GM15510 (cell line): Measurements from ENCODE around the gene SAMD5.

Experiments used
- POLR2A ChIP-seq: IDR thresholded peaks from 3 replicates; pipeline ENCODE4 v1.6.1; 2011; ENCODE audit warnings: borderline replicate concordance; ENCODE audit not compliant: insufficient read length; ENCODE audit errors: extremely low read depth

SAMD5 gene

GRCh38 chr6:147514831-147515230 is 6.3 kb downstream of the SAMD5 start:
- no peak for TF ChIP-seq POLR2A

DNA sequence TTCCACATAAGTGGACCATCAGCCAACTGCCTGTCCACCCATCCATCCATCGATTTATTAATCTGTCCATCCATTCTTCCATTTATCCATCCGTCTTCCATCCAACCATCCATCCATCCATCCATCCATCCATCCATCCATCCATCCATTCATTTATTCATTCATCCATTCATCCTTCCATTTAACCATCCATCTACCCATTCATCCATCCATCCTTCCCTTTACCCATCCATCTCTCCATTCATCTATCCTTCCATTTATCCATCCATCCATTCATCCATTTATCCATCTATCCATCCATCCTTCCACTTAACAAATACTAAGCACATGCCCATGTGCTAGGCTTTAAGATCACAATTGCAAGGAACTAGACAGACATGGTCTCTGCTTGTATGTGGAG is 6.8 kb downstream of the SAMD5 start:
- TF ChIP-seq POLR2A: no peak

DNA sequence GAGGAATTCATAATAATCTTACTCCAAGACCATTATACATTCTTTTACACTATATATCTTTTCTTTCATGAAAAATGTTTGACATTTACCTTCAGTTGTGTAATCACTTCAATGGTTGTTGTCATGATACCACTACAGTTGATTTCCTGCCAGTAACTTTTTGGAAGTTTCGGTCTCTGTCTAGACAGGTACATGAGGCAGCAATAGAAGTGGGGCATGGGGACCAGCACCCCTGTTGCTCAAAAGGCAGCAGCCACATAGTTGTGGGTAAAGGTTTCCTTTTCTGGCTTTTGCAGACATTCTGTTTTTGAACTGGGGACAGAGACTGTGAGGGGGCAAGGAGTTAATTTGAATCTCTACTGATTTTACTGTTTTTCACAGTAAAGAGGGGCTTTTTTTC is 14.1 kb downstream of the SAMD5 start:
- TF ChIP-seq POLR2A: no peak

DNA sequence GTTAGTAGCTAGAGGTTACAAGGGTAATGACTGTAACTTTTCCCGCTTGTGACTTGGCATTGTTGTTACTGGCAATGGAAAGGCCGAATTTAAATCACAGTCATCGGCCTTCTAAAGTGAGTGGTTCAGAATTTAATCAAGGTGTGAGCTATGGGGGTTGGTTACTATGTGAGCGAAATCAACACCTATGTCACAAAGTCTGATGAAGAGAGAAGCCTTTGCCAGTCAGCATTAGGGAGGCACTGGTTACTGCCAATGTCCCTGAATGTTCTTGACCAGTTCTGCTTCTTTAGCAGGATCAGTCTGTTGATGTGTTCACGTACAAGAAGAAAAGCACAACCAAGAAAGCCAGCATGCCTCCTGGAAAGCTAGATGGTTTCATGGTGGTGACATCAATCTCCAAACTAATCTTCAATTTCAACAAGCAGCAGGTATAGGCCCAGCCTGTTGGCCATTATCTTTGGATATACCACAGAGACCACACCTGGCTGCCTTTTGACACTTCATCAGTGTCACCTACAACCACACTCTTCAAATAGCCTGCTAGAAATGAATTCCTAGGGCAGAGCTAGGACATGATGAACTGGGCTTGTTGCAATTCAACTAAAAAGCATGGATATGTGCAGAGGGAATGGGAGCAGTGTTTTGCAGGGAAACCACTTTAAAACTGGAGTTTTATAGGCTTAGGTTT is 17.2 kb downstream of the SAMD5 start:
- TF ChIP-seq POLR2A: no peak

- no peak for TF ChIP-seq POLR2A
These were observed 18.7 kb downstream of the SAMD5 start for GRCh38 chr6:147527197-147527596.

GRCh38 chr6:147528511-147529145 is 20.1 kb downstream of the SAMD5 start:
- no peak for TF ChIP-seq POLR2A

DNA sequence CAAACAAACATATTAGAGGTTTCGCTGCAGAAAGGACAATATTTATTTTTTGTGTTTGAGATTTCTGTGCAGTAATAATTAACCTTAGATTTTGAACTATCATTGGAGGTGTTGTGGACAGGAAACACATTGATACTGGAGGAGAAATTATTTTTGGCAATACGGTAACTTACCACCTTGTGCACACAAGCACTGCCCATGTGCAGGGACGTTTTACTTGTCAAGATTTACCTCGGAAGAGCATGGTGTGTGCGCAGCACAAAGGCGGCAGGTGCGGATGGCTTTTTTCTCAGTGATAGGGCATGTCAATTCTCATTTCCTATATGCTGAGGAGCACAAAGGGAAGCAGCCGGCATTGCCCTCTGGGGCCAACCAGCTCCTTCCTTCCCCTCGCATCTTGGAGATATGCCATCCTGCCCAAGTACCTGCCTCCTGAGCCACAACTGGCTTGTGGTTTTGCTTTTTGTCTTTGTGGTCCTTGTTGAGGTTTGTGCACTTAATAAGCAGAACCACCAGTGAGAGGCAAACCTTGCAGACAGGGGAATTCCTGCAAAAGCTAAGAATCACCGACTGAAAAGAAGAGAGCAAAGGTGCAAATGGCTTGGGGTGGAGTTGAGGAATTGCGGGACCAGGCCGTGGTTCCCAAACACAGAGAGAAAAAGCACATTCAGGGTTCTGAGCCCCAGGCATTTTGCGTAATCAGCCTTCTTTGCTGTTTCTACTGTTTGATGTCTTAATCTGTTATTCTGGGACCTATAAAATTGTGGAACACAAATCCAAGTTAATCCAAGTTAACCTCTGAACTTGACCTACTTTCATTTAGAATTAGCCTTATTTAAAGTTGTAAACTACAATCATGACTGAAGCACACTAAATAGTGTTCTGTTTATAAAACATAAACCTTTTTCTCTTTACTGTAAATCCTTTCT is 21.9 kb downstream of the SAMD5 start:
- TF ChIP-seq POLR2A: no peak

DNA sequence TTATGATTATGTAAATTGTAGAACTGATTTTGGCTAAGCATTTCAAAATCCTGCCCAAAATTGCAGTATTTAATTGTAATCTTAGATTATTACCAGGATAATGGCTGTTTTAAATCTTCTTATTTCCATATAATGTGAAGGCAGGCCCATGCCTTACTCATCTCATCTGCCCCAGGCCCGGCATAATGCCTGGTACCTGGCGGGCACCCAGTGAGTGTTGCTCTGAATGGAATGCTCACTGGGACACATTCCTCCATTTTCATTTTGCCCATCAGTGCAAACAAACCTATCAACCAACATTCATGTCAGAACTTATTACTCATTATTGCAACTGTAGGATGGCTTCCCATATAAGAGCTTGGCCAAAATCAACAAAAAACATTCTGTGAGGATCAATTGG is 22.8 kb downstream of the SAMD5 start:
- TF ChIP-seq POLR2A: no peak

DNA sequence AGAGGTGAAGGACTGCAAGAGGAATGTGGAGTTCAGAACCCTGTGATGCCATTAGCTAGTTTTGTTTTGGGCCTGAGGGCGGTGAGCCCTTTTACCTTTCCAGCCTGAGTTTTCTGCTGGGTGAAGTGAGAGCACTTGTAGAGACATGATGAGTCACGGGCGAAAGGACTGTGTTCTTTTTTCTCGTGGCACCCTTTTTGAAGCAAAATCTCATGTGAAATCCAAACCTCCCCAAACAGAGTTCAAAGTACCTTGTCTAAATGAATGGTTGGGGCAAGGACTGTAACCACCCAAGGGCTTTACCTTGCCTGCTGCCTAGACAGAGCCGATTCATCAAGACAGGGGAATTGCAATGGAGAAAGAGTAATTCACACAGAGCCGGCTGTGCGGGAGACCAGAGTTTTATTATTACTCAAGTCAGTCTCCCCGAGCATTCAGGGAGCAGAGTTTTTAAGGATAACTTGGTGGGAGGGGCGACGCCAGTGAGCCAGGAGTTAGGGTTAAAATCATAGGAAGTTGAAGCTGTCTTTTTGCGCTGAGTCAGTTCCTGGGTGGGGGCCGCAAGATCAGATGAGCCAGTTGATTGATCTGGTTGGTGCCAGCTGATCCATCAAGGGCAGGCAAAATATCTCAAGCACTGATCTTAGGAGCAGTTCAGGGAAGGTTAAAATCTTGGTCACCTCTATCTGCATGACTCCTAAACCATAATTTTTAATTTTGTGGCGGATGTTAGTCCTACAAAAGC is 25.8 kb downstream of the SAMD5 start:
- TF ChIP-seq POLR2A: no peak

- TF ChIP-seq POLR2A: no peak
These were observed 30.3 kb downstream of the SAMD5 start for GRCh38 chr6:147538821-147539220.

DNA sequence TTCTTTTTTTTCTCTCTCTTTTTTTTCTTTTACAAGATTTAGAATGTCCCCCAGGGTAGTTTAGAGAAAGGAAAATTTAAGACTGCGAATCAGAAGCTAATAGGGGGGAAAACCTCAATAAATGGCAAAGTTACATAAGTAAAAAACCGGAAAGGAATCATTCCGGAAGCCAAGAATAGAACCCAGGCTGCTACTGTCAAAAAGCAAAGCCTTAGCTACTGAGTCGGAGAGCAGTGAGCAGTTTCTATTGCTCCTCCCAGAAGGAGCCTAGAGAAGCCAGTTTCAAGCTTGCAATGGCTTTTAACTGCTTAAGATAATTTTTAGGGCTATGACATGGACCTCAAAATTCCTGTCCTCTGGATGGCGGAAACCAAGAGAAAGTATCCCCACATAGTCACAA is 31.6 kb downstream of the SAMD5 start:
- no peak for TF ChIP-seq POLR2A

- no peak for TF ChIP-seq POLR2A
These were observed 35.9 kb downstream of the SAMD5 start for GRCh38 chr6:147544420-147544819.

GRCh38 chr6:147546501-147547368 is 38.2 kb downstream of the SAMD5 start:
- no peak for TF ChIP-seq POLR2A

DNA sequence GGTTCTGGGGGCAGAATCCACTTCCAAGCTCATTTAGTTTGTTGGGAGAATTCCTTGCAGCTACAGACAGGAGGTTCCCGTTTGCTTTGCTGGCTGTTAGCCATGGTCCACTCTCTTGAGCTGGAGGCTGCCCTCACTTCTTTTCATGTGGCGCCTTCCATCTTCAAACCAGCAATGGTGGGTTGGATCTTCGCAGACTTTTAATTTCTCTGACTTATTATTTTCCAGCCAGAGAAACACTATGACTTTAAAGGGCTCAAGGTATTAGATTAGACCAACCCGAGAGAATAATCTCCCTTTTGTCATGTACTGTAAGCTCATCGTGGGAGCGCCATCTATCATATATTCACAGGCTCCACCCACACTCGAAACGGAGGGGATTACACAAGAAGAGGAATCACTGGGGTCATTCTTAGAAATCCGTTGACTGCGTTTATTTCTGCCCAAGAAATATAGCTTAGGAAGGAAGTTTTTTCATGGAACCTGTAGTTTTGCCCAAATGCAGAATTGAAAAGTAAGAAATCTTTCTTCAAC is 38.9 kb downstream of the SAMD5 start:
- no peak for TF ChIP-seq POLR2A

GRCh38 chr6:147548921-147549475 is 40.5 kb downstream of the SAMD5 start:
- no peak for TF ChIP-seq POLR2A
